NCI-H1436 (cell line): ENCODE data around the gene TPSD1.
"Not testable (repeated sequence)": the region's sequence is repeated elsewhere in the genome, so short reads cannot be mapped to it uniquely, and the experiment has no call there.

ENCODE experiments used
- DNase-seq: peaks from one replicate; lab custom pipeline; 2025; lab: John Stamatoyannopoulos, UW

Gene TPSD1

DNA sequence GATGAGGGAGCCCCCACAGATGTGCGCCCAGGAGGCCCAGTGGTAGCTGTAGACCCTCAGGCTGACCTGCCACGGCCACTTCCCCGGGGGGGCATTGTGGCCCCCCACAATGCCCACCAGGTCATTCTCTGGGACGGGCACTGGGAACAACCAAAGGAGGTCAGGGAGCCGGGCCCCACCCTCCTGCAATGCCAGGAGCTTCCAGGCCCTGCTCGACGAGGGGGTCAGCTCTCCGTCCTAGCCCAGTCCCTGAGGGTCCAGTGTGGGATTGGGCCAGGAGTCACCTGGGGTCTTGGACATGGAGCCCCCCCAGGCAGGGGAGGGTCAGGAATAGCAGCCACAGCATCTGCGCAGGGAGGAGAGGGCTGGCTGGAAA lies 7.0 kb downstream of the TPSD1 start:
- no peak for DNase-seq

DNA sequence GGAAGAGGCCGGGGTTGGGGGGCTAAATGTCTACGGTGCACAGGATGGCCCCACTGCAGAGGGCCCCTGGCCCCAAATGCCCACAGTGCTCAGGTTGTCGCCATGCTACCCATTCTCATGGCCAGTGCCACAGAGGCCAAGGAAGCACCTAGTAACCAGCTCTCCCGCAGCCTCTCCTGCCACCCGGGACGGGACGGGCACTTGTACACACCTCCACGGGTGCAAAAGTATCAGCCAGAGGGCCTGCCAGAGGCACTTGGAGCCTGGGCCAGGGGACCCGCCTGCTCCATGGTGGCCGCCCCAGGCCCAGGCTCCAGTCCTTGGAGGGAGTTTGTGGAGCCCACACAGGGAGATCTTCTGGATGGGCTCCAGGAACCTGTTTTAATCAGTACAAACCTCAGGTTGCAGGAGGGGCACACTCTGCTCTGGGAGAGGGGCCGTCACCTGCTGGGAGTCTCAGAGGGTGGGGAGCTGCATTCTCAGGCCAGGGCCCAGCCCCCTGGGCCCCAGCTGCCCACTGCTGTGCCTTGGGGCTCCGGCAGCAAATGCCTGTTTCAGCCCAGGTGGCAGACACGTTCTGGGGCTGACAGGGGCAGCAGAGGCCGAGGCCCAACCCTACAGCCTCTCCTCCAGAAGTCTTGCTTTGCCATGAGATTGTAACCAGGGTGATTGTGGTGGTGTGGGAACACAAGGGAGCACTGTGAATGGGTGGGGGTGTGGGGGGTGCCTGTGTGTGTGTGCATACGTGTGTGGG lies 7.9 kb downstream of the TPSD1 start:
- no peak for DNase-seq

DNA sequence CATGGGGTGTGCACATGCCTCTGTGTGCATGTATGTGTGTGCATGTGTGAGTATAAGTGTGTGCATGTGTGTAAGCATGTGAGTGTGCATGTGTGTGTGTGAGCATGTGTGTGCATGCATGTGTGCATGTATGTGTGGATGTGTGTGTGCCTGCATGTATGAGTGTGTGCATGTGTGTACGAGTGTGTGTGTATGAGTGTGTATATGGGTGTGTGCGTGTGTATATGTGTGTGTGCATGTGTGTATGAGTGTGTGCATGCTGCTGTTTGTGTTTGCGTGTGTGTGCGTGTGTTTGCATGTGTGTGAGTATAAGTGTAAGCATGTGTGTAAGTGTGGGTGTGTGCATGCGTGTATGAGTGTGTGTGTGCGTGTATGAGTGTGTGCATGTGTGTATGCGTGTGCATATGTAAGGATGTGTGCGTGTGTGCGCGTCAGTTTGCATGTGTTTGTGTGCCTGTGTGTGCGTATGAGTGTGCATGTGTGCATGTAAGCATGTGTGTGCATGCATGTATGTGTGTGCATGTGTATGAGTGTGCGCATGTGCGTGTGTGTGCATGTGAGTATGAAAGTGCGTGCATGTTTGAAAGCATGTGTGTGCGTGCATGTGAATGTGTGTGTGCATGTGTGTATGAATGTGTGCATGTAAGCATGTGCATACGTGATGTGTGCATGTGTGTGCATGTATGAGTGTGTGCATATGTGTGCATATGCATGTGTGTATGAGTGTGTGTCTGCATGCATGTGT lies 8.6 kb downstream of the TPSD1 start:
- no peak for DNase-seq

DNA sequence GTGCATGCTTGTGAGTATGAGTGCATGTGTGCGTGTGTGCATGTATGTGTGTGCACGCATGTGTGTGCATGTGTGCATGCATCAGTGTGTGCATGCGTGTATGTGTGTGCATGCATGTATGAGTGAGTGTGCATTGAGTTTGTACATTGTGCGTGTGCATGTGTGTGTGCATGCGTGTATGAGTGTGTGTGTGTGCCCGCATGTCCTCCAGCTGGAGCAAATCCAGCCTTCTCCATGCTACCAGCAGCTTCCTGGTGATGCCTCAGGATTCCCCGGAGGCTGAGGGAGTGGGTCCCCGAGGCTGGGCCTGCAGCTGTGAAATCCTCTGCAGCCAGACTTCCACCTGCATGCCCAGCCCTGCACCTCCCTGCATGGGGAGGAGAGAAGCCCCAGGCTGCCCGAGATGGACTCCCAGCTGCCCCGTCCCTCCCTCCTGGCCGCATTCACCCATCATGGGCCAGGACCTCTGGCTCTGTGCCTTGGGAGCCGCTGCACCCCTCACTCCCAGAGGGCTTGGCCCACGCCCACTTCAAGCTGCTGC lies 9.3 kb downstream of the TPSD1 start:
- no peak for DNase-seq

DNA sequence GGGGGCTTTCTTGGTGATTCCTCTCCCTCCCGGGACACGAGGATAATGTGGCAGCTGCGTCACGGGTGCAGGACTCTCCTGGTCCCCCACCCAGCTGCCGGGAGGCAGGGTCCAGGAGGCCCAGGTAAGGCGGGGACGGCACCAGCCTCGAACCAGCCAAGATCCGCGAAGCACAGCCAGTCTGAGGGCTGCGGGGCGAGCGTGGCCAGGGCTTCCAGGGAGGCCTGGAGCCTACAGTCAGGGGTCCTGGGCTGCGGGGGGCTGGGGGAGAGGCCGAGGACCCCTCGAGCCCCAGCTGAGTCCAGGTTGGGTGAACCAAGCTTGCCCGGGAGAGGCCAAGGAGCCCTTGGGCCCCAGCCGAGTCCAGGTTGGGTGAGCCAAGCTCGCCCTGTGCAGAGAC lies 10.0 kb downstream of the TPSD1 start:
- DNase-seq: no peak

DNA sequence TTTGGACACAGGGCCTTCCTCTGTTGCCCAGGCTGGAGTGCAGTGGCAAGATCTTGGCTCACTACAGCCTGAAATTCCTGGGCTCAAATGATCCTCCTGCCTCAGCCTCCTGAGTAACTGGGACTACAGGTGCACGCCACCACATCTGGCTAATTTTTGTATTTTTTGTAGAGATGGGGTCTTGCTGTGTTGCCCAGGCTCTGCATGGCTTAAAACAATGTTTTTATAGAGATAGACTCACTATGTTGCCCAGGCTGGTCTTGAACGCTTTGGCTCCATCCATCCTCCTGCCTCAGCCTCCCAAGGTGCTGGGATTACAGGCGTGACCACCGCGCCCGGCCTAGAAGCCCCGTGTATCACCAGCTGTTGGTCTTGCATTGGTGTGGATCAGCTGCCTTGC lies 13.5 kb downstream of the TPSD1 start:
- not testable (repeated sequence) for DNase-seq

DNA sequence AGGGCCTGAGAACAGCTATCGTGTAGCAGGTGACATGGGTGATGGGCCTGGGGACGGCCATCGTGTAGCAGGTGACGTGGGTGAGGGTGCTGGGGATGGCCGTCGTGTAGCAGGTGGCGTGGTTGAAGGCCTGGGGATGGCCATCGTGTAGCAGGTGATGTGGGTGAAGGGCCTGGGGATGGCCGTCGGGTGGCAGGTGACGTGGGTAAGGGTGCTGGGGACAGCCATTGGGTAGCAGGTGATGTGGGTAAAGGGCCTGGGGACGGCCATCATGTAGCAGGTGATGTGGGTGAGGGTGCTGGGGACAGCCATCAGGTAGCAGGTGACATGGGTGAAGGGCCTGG lies 15.5 kb downstream of the TPSD1 start:
- no peak for DNase-seq

DNA sequence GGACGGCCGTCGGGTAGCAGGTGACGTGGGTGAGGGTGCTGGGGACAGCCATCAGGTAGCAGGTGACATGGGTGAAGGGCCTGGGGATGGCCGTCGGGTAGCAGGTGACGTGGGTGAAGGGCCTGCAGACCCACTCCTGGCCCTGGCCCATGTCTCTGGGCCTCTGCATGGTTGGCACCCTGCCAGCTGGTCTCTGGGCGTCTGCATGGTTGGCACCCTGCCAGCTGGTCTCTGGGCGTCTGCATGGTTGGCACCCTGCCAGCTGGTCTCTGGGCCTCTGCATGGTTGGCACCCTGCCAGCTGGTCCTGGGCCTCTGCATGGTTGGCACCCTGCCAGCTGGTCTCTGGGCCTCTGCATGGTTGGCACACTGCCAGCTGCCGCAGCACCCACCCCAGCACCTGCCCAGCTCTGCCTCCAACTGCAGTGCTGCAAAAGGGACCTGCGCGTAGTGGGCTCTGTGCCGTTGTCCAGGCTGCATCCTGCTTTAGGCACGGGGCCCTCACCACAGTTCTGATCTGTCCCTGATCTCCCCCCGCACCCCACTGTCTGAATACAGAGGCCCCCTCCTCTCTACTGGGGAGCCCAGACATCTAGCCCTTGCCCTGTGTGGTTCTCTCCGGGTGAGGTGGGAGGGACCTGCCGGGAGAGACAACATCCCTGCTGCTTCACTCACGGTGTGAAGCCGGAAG lies 16.0 kb downstream of the TPSD1 start:
- DNase-seq: peak; percentile 91

DNA sequence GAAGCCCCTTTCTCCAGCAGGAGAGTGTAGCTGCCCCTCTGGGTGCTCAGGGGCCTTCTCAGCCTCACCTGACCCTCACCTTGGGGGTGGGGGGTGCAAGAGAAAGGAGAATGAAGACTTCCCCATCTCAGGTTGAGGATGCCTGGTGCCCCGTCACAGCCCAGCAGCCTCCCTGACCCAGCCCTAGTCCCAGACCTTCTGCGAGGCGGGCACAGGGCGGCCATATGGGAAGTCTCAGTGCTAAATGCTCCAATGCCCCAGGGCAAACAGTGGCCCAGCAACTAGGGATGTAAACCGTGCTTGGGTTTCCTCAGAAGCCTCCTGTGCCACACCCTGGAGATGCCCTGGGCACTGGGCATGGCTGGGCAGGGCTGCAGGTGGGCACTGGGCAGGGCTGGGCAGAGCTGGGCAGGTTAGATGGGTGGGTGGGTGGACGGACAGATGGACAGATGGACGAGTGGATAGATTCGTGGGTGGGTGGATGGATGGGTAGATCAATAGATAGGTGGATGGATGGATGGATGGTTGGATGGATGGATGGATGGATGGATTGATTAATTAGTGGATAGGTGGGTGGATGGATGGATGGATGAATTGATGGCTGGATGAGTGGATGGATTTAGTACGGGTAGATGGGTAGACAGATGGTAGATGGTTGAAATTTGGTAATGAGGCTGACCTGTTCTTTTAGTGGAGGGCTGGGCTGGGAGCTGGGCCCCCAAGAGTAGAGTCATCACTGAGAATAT lies 16.8 kb downstream of the TPSD1 start:
- DNase-seq: no peak

DNA sequence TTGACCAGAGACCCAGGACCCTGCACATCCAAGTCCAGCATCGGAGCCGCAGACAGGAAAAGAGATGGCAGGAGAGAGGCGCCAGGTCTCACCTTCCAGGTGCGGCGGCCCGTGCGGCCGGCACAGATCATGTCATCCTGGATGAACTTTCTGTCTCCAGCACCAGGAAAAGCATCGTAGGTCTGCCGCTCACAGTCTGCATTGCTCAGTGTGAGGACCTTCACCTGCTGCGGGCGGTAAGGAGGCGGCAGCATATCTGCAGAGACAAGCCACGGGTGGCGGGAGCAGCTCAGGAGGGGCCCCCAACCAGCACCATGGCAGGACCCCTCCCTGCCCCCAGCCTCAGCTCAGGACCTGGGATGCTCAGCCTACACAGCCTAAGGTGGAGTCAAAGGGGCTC lies 17.9 kb downstream of the TPSD1 start:
- no peak for DNase-seq

DNA sequence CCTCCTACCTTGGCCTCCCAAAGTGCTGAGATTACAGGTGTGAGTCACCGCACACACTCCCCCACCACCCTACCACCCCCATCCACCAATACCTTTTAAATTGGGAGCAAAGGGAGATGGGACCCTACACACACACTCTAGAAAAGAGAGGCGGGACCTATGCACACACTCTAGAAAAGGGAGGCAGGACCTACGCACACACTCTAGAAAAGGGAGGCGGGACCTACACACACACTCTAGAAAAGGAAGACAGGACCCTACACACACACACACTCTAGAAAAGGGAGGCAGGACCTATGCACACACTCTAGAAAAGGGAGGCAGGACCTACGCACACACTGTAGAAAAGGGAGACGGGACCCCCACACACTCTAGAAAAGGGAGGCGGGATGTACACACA lies 18.9 kb downstream of the TPSD1 start:
- DNase-seq: no peak

DNA sequence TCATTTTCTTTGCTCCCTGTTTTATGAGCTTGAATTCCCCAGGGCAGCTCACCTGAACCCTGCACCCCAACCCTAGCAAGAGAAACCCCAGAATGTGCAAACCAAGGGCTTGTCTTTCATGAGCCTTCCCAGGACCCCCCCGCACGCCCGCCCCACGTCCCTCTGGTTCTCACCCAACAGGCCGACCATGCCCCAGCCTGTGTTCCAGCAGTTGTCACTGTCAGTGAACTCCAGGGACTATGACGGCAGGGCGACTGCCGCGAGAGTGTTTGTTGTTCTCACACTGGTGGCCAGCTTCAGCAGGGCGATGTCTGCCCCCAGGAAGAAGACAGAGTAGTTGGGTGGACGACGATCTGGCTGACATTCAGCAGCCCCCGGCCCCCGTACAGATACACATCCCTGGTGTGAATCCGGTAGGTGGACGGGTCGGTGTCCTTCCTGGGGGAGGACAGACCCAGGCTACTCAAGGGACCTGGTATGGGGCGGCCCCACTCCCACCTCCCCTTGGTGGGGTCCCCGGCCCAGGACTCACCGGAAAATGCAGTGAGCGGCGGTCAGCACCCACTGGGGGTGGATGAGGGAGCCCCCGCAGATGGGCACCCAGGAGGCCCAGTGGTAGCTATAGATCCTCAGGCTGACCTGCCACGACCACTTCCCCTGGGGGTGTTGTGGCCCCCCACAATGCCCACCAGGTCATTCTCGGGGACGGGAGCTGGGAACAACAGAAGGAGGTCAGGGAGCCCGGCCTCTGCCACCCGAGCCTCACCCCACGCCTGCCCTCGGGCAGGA lies 20.1 kb downstream of the TPSD1 start:
- DNase-seq: no peak

DNA sequence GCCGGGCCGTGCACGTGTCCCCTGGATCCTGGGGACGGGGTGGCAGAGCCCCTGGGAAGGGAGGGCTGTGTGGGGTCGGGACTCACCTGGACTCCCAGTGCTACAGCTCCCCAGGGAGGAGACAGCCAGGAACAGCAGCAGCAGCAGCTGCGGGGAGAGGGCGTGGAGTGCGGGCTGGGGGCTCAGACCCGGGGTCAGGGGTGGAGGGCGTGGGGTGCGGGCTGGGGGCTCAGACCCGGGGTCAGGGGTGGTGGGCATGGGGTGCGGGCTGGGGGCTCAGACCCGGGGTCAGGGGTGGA lies 20.7 kb downstream of the TPSD1 start:
- DNase-seq: no peak

DNA sequence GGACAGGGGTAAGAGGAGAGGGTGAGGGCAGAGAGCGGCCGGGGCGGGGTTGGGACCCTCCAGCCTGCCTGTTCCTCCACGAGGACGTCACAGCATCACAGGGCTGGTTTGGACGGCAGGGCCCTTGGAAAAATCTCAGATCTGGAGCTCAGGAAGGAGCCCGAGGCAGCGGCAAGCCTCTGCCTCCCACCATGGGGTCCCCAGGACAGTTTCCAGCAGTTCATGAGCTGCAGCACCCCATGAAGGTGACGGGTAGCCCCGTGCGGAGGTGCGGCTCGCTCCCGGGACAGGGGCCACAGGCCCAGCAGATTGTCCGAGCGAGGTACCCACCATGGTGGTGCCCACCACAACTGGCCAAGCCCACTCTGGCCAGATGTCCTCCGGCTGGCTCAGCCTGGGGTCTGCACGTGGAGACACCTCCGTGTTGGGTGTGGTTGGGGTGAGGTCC lies 21.3 kb downstream of the TPSD1 start:
- DNase-seq: no peak

DNA sequence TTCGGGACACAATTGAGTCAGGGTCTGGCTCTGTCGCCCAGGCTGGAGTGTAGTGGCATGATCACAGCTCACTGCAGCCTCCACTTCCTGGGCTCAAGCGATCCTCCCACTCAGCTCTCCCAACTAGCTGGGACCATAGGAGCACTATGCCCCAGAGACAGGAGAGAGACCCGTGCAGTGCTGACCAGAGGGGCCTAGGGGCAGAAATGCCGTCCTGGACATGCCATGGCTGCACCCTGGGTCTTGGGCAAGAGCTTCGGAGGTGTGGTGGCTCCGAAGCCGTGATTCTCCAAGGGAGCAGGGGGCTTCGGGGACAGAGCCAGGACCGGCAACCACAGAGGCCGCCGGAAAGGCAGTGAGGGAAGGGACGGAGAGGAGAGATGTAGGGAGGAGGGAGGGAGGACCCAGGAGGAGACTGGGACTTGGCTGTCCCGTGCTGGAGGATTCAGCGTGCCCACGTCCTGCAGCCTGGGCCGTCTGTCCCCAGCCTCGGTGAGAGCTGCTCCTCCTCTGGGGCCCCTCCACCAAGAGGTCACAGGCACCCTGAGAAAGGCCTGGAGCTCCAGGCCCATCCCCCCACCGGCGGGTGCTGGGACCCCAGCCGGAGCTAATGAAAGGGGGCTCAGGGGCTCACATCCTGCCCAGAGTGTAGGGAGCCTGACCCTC lies 21.9 kb downstream of the TPSD1 start:
- DNase-seq: no peak

DNA sequence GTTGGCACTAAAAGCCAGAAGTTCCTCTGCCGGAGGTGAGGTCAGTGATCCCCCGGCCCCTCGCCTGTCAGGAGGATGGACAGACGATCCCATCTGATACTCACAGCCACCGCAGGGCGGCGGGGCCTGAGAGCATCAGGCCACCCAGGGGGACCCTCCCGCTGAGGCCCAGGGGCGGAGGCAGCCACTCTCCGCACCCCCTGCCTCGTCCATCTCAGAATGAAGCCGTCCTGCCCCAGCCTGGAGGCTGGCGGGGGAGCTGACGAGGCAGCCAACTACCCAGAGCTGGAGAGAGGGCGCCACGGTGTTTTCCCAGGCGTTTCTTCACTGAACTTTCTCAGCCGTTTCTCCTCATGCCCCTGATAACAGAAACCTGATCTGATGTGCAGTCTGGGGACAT lies 22.6 kb downstream of the TPSD1 start:
- DNase-seq: no peak

DNA sequence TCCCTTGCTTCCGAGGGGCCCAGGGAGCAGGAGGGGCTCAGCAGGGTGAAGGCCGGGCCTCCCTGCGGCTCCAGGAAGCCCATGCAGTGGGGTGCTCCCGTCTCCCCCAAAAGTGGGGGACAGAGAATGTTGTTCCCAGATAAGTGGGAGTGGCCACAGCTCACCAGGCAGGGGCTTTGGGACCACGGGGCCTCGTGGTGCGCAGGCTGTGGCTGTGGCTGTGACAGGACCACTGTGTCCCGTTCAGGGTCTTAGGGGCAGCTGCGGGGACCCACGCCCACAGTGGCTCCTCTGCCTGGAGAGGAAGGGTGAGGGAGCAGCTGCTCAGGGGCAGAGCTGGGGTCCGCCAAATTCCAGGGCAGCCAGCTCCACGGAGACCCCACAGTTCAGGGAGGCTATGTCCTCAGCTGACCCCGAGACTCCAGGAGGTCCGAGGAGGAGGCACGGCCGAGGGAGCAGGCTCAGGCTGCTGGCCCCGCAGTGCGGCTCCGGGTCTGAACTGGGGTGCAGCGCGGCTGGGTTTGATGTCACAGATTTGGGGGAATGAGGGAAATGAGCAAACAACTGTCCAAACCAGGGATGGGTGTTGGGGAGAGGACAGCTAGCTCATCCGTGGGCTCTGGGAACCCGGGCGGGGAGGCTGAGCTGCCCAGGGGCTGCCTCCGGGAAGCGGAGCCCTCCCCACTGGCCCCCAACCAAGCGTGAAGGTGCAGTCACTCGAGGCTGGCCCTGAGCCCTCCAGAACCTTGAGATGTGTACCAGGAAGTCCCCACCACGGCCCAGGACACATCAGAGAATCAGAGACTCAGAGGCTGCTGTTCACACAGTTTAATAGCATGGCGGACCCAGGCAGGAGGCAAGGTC lies 23.4 kb downstream of the TPSD1 start:
- DNase-seq: no peak

DNA sequence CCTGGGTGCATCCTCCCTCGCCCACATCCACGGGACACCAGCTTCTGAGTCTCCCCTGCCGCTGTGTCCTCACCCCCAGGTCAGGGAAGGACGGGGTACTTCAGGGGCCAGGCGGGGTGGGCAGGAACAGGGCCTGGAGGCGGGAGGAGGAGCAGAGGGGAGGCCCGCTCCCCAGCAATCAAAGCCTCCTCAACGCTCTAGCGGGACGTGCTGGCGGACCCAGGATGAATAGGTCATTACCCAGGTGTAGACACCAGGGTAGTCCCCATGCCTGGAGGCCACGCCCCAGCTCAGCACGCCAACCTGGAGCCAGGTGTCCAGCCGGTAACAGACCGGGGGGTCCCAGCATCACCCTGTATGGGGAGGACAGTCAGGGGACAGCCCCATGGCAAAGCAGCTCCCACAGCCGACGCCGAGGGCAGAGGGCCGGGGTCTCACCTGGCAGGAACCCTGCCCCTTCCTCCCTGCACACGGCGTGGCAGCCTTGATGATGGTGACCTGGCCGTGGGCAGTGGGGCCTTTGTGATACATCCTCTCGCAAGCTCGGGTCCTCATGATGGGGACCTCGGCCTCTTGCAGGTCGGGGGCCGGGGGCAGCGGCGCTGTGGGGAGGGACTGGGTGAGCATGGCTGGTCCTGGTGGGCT lies 24.2 kb downstream of the TPSD1 start:
- DNase-seq: no peak

DNA sequence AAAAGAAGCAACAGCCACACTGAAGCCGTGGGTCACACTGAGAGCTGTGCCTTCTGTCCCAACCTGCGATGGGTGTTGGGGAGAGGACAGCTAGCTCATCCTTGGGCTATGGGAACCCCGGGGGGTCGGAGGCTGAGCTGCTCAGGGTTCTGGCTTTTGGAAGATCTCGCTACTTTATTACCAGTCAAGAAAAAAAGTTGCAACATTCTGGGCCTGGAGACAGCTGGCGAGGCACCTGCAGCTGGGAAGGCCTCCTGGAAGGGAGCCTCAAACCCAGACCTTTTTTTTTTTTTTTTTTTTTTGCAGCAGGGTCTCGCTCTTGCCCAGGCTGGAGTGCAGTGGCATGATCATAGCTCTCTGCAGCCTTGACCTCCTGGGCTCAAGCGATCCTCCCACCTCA lies 24.9 kb downstream of the TPSD1 start:
- no peak for DNase-seq

DNA sequence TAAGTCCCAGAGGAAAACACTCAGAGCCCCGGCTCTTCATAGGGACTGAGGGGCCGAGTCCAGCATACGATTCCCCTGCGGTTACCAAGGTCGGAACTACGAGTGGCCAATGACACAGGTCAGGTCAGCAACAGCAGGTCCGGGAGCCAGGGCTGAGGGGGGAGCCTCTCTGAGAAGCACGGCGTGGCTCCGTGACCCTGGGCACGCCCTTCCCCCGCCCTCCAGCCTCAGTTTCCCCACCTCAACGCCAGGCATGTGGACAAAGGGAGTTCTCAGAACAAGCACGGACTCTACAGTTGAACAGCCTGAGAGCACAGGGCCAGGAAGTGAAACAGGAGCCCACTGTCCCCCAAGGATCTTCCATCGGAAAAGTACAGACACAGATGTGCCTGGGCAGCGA lies 25.6 kb downstream of the TPSD1 start:
- no peak for DNase-seq
